HCT116 (cell line): ENCODE data around the gene USP28. TPM values are rescaled to one million over a fixed set of nuclear protein-coding genes. Genes with fewer than 3 reads are reported as not detected.

Source experiments
- ATAC-seq: fragments of 200-7000 bp; cut with Tn5 transposase; 2 replicates; pipeline ENCODE4 v1.9.1; 2020; ENCODE audit warnings: mild to moderate bottlenecking, moderate library complexity
- BruUV-seq: library from RNA; stranded (reverse); fragments of 400-500 nt; replicated peaks from 2 replicates; lab custom pipeline; 2021; lab: Mats Ljungman, UMichigan
- CTCF ChIA-PET: fragments of 300-600 bp; sonication (Branson Sonifier 250); formaldehyde crosslinking; loops from one replicate; lab custom pipeline; 2021; ENCODE audit warnings: antibody characterized with exemption; lab: Charles Lee
- POLR2A ChIA-PET: fragments of 300-600, 350-600 bp; sonication (Branson Sonifier 250); formaldehyde crosslinking; loops from one replicate; lab custom pipeline; 2021; ENCODE audit warnings: antibody characterized with exemption; lab: Charles Lee
- RAD21 ChIA-PET, 2 experiments: fragments of 300-600 bp; sonication (Branson Sonifier 250); formaldehyde crosslinking; loops; one replicate each; lab custom pipeline; 2023; ENCODE audit warnings: low total read pairs in 2 of 2; ENCODE audit not compliant: uncharacterized antibody in 2 of 2, unreplicated experiment in 2 of 2, low non-redundant PET in 1 of 2; lab: Charles Lee
- DNase-seq: peaks from one replicate; pipeline ENCODE4 v3.0.0-alpha.2; 2010; ENCODE audit warnings: low read depth, low spot score
- H2AFZ ChIP-seq: fragments of 200-600 bp; shearing (Covaris generic), sonication (generic); 2 replicates; pipeline ENCODE4 v1.6.1; 2017; ENCODE audit warnings: low read depth, mixed run types, mixed read lengths, antibody characterized with exemption, low read length; ENCODE audit not compliant: poor library complexity, severe bottlenecking
- H3K27ac ChIP-seq: 2 replicates; pipeline ENCODE4 v1.5.1; 2012; ENCODE audit warnings: low read depth, low read length
- H3K27me3 ChIP-seq: fragments of 200-600 bp; sonication (generic); 2 replicates; pipeline ENCODE4 v1.6.1; 2016; ENCODE audit warnings: mixed run types, low read length, mixed read lengths; ENCODE audit not compliant: insufficient read depth
- H3K36me3 ChIP-seq, 2 experiments: fragments of 200-500 bp in 1 of 2; fragments of 200-600 bp in 1 of 2; sonication (Bioruptor generic) in 1 of 2; sonication (generic) in 1 of 2; 2 replicates each; pipeline versions ENCODE4 v1.5.1 to v1.6.1; 2014 to 2016; ENCODE audit warnings: low read length in 2 of 2, inconsistent platforms in 1 of 2, mixed read lengths in 1 of 2, mixed run types in 1 of 2; ENCODE audit not compliant: insufficient read depth in 2 of 2, control insufficient read depth in 1 of 2
- H3K4me1 ChIP-seq, 2 experiments: fragments of 200-600 bp in 1 of 2; sonication (generic) in 1 of 2; 2 replicates each; pipeline versions ENCODE4 v1.5.1 to v1.6.1; 2012 to 2017; ENCODE audit warnings: low read length in 2 of 2, inconsistent platforms in 1 of 2, mild to moderate bottlenecking in 1 of 2, mixed read lengths in 1 of 2, mixed run types in 1 of 2, moderate library complexity in 1 of 2; ENCODE audit not compliant: insufficient read depth in 2 of 2, control insufficient read depth in 1 of 2
- H3K4me2 ChIP-seq: fragments of 200-600 bp; sonication (generic); 2 replicates; pipeline ENCODE4 v1.6.1; 2017; ENCODE audit warnings: mixed run types, low read length, mixed read lengths
- H3K4me3 ChIP-seq, 2 experiments: fragments of 200-600 bp in 1 of 2; sonication (generic) in 1 of 2; replicated peaks in 1 of 2; 2 replicates each; pipeline ENCODE4 v1.5.1; 2011 to 2016; ENCODE audit warnings: low read length in 2 of 2, control low read depth in 1 of 2, low read depth in 1 of 2, mild to moderate bottlenecking in 1 of 2, mixed read lengths in 1 of 2, mixed run types in 1 of 2
- H3K79me2 ChIP-seq: fragments of 200-600 bp; sonication (generic); 2 replicates; pipeline ENCODE4 v1.6.1; 2017; ENCODE audit warnings: mild to moderate bottlenecking, mixed run types, low read length, moderate library complexity, mixed read lengths; ENCODE audit not compliant: insufficient read depth
- H3K9ac ChIP-seq: fragments of 200-600 bp; sonication (generic); 2 replicates; pipeline ENCODE4 v1.6.1; 2016; ENCODE audit warnings: low read length, mixed read lengths
- H3K9me2 ChIP-seq: fragments of 200-600 bp; sonication (generic), shearing (Covaris generic); 2 replicates; pipeline ENCODE4 v1.6.1; 2017; ENCODE audit warnings: mixed run types, mild to moderate bottlenecking, moderate library complexity; ENCODE audit not compliant: insufficient read depth
- H3K9me3 ChIP-seq, 2 experiments: fragments of 200-500 bp in 1 of 2; fragments of 200-600 bp in 1 of 2; sonication (Bioruptor generic) in 1 of 2; sonication (generic) in 1 of 2; 2 replicates each; pipeline ENCODE4 v1.6.1; 2014 to 2017; ENCODE audit warnings: low read length in 2 of 2, mixed read lengths in 2 of 2, inconsistent platforms in 1 of 2, low read depth in 1 of 2, mild to moderate bottlenecking in 1 of 2, mixed run types in 1 of 2, moderate library complexity in 1 of 2; ENCODE audit not compliant: control insufficient read depth in 1 of 2, insufficient read depth in 1 of 2
- H4K20me1 ChIP-seq: fragments of 200-600 bp; sonication (generic), shearing (Covaris generic); 2 replicates; pipeline ENCODE4 v1.6.1; 2017; ENCODE audit warnings: mixed run types, mild to moderate bottlenecking, moderate library complexity; ENCODE audit not compliant: insufficient read depth
- ATF3 ChIP-seq: IDR thresholded peaks from 2 replicates; pipeline ENCODE4 v1.6.1; 2012
- CBX3 ChIP-seq: IDR thresholded peaks from 2 replicates; pipeline ENCODE4 v1.6.1; 2012; ENCODE audit warnings: low read depth
- CTCF ChIP-seq, 3 experiments: fragments of 200-600 bp in 1 of 3; sonication (generic) in 1 of 3; IDR thresholded peaks in 2 of 3; conservative IDR thresholded peaks in 1 of 3; 2 replicates each; pipeline ENCODE4 v1.5.1; 2012 to 2017; ENCODE audit warnings: low read depth in 2 of 3, low read length in 2 of 3, antibody characterized with exemption in 1 of 3, borderline replicate concordance in 1 of 3, control low read depth in 1 of 3, mild to moderate bottlenecking in 1 of 3, mixed read lengths in 1 of 3, mixed run types in 1 of 3, moderate library complexity in 1 of 3; ENCODE audit not compliant: insufficient read depth in 1 of 3
- POLR2AphosphoS5 ChIP-seq: IDR thresholded peaks from 2 replicates; pipeline ENCODE4 v1.6.1; 2011; ENCODE audit warnings: mild to moderate bottlenecking, low read depth, low read length, moderate library complexity
- SIN3A ChIP-seq: IDR thresholded peaks from 2 replicates; pipeline ENCODE4 v1.6.1; 2012; ENCODE audit warnings: low read depth
- TCF7L2 ChIP-seq: IDR thresholded peaks from 2 replicates; pipeline ENCODE4 v1.7.0; 2011; ENCODE audit warnings: borderline replicate concordance, inconsistent platforms; ENCODE audit not compliant: insufficient read depth, insufficient read length; ENCODE audit errors: extremely low read depth
- YY1 ChIP-seq: IDR thresholded peaks from 2 replicates; pipeline ENCODE4 v1.6.1; 2011; ENCODE audit warnings: low read length, low read depth, moderate library complexity, mild to moderate bottlenecking; ENCODE audit not compliant: insufficient replicate concordance; ENCODE audit errors: extremely low read depth
- ZBTB33 ChIP-seq: IDR thresholded peaks from 2 replicates; pipeline ENCODE4 v1.6.1; 2011; ENCODE audit warnings: mild to moderate bottlenecking, low read length, moderate library complexity; ENCODE audit not compliant: insufficient replicate concordance; ENCODE audit errors: extremely low read depth
- intact Hi-C: fragments of 100-400 bp; cut with micrococcal nuclease; formaldehyde crosslinking; loops from 2 replicates; pipeline ENCODE4 v1.10.0; 2022
- total RNA-seq: library from RNA; stranded (reverse); gene quantifications from one replicate; pipeline ENCODE4 v1.2.1, GENCODE V29; 2021; ENCODE audit not compliant: unreplicated experiment

Gene USP28
- total RNA-seq, 1 experiment from 2014 or later = 23.5 TPM

- intact Hi-C loops = no loop called here
- POLR2A ChIA-PET = no interaction called here
- RAD21 ChIA-PET = no interaction called here
These were observed 58.2 kb downstream of the USP28 start for GRCh38 chr11:113817162-113817561.

GRCh38 chr11:113814181-113814580 lies 61.2 kb downstream of the USP28 start:
- no peaks in the 10 kb centered on the region for H3K4me1 ChIP-seq
- H3K4me2 ChIP-seq = no peak overlapping the region
- no peaks in the 10 kb centered on the region for H3K9me3 ChIP-seq
- intact Hi-C loops = no loop called here
- ChIA-PET RAD21 (no interaction called here), CTCF (no interaction called here), POLR2A (no interaction called here)
- BruUV-seq = no TSS peak
- TF ChIP-seq CTCF (IDR thresholded peaks at IDR 0.05 in 2 of 3, conservative IDR thresholded peaks at IDR 0.05 in 1 of 3; ENCODE audit: borderline replicate concordance in 1 of 3, insufficient read depth in 1 of 3, low read depth in 2 of 3, low read length in 2 of 3) (no peak), ZBTB33 (no peak)
- H2AFZ ChIP-seq = no peak overlapping the region
- H3K9me2 ChIP-seq = no peaks in the 10 kb centered on the region
- H3K36me3 ChIP-seq = peaks cover 5% of the 10 kb centered on the region in 2 experiments; a peak in 2 of 4 replicates
- H3K9ac ChIP-seq = no peak overlapping the region
- no peak overlapping the region for H3K27ac ChIP-seq
- no peaks in the 10 kb centered on the region for H3K79me2 ChIP-seq
- no peak for DNase-seq
- no peak overlapping the region for H3K4me3 ChIP-seq
- H4K20me1 ChIP-seq = no peaks in the 10 kb centered on the region
- ATAC-seq = no peak
- H3K27me3 ChIP-seq = no peaks in the 10 kb centered on the region

More at GRCh38 chr11:113817162-113817561, 58.2 kb downstream of the USP28 start:
- H2AFZ ChIP-seq = no peak overlapping the region
- H3K4me2 ChIP-seq = no peak overlapping the region
- ATAC-seq = no peak
- no TSS peak for BruUV-seq
- no peak overlapping the region for H3K9ac ChIP-seq
- no peaks in the 10 kb centered on the region for H4K20me1 ChIP-seq
- no peak overlapping the region for H3K27ac ChIP-seq
- H3K4me1 ChIP-seq = no peaks in the 10 kb centered on the region
- H3K9me3 ChIP-seq = no peaks in the 10 kb centered on the region
- TF ChIP-seq ATF3 (no peak), SIN3A (no peak), TCF7L2 (no peak), POLR2AphosphoS5 (no peak), CBX3 (no peak), YY1 (no peak)
- TF ChIP-seq, all 23 proteins: peak for 0
- H3K79me2 ChIP-seq = no peaks in the 10 kb centered on the region
- CTCF ChIA-PET = no interaction called here
- H3K36me3 ChIP-seq = peaks cover 3 to 8% of the 10 kb centered on the region in 2 experiments
- DNase-seq = no peak
- no peaks in the 10 kb centered on the region for H3K9me2 ChIP-seq
- no peaks in the 10 kb centered on the region for H3K27me3 ChIP-seq
- H3K4me3 ChIP-seq = no peak overlapping the region
